ENCODE measurements around the gene AHCY.

AHCY gene

DNA sequence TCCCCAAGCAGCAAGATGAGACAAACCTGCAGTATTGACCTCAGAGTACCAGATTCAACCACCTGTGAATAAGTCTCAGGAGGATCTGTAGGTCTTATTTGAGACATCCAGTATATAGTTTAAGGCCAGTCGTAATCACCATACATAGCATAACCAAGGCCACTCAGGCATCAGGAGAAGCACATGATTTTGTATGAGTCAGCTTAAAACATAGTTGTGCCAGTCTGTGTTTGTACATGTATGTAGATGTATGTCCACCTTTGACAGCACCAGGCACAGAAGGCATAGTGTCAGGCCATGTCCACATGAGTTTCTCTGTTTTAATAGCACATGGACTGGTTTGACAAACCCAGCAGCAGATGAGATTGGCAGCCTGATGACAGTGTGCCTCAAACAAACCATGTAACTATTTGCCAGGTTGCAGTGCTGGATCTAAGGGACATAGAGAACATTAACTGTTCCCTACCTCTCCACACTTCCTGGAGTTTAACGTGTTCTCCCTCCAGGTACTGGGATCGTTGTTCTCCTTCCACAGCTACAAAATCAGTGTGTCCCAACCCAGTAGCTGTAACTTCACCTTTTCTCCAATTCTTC, 70.6 kb downstream of the AHCY start:
- FAIRE-seq (no peak), DNase-seq (ENCODE audit: insufficient read length, low spot score) (no peak)
- TF ChIP-seq, protein P1, sequence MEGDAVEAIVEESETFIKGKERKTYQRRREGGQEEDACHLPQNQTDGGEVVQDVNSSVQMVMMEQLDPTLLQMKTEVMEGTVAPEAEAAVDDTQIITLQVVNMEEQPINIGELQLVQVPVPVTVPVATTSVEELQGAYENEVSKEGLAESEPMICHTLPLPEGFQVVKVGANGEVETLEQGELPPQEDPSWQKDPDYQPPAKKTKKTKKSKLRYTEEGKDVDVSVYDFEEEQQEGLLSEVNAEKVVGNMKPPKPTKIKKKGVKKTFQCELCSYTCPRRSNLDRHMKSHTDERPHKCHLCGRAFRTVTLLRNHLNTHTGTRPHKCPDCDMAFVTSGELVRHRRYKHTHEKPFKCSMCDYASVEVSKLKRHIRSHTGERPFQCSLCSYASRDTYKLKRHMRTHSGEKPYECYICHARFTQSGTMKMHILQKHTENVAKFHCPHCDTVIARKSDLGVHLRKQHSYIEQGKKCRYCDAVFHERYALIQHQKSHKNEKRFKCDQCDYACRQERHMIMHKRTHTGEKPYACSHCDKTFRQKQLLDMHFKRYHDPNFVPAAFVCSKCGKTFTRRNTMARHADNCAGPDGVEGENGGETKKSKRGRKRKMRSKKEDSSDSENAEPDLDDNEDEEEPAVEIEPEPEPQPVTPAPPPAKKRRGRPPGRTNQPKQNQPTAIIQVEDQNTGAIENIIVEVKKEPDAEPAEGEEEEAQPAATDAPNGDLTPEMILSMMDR (IDR thresholded peaks at IDR 0.05; ENCODE audit: insufficient read depth, missing control alignments) = no peak

DNA sequence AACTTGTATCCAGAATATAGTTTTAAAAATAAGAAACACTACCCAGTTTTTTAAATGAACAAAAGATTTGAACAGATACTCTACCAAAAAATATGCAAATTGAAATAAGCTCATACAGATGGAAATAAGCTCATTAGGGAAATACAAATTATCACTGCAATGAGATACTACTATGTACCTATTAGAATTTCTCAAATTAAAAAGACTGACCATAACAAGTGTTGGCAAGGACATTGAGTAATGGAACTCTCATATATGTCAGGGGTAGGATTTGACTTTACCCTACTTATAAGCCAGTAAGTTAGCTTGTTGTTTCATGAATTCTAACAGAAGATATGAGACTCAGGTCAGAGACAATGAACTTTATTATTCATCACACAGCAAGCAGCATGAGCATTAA, 71.5 kb downstream of the AHCY start:
- DNase-seq (ENCODE audit: insufficient read length, low spot score) (no peak), FAIRE-seq (no peak)
- TF ChIP-seq, protein P1 (IDR thresholded peaks at IDR 0.05; ENCODE audit: insufficient read depth, missing control alignments) = no peak

All from D721Med (cell line).